ENCODE data around the gene ERG.

ERG gene

GRCh38 chr21:38429011-38429410, 69.3 kb downstream of the ERG start:
- no peak for DNase-seq

- no peak for DNase-seq
Measured at GRCh38 chr21:38428211-38428610, 70.1 kb downstream of the ERG start.

GRCh38 chr21:38424305-38425019, 73.8 kb downstream of the ERG start:
- DNase-seq = no peak

GRCh38 chr21:38422082-38422481, 76.2 kb downstream of the ERG start:
- DNase-seq = no peak

GRCh38 chr21:38420140-38420539, 78.1 kb downstream of the ERG start:
- no peak for DNase-seq

- no peak for DNase-seq
Measured at GRCh38 chr21:38417726-38418125, 80.6 kb downstream of the ERG start.

GRCh38 chr21:38416791-38417190, 81.5 kb downstream of the ERG start:
- DNase-seq = no peak

- no peak for DNase-seq
Measured at GRCh38 chr21:38413958-38414548, 84.2 kb downstream of the ERG start.

- DNase-seq = no peak
Measured at GRCh38 chr21:38410466-38410865, 87.8 kb downstream of the ERG start.

GRCh38 chr21:38409907-38410306, 88.4 kb downstream of the ERG start:
- no peak for DNase-seq

- no peak for DNase-seq
Measured at GRCh38 chr21:38404177-38404576, 94.1 kb downstream of the ERG start.

GRCh38 chr21:38402795-38403194, 95.5 kb downstream of the ERG start:
- DNase-seq = no peak

GRCh38 chr21:38402291-38402690, 96.0 kb downstream of the ERG start:
- DNase-seq = no peak

- no peak for DNase-seq
Measured at GRCh38 chr21:38401191-38401926, 96.9 kb downstream of the ERG start.

GRCh38 chr21:38400195-38400919, 97.9 kb downstream of the ERG start:
- no peak for DNase-seq

GRCh38 chr21:38399103-38399502, 99.2 kb downstream of the ERG start:
- DNase-seq = no peak

- no peak for DNase-seq
Measured at GRCh38 chr21:38396325-38396724, 102.0 kb downstream of the ERG start.

GRCh38 chr21:38395581-38395980, 102.7 kb downstream of the ERG start:
- no peak for DNase-seq

- DNase-seq = no peak
Measured at GRCh38 chr21:38392661-38393060, 105.6 kb downstream of the ERG start.

GRCh38 chr21:38389896-38390295, 108.4 kb downstream of the ERG start:
- DNase-seq = no peak

GRCh38 chr21:38389354-38389676, 109.0 kb downstream of the ERG start:
- no peak for DNase-seq

GRCh38 chr21:38388647-38389353, 109.5 kb downstream of the ERG start:
- DNase-seq = no peak

GRCh38 chr21:38388203-38388602, 110.1 kb downstream of the ERG start:
- DNase-seq = no peak

All from stimulated activated CD4-positive, alpha-beta T cell treated with anti-CD3 and anti-CD28 coated beads, Interleukin-4, amount 100 ng/mL, for 4 hours (primary cell).